AG04449 (cell line): ENCODE data around the gene ATXN1.

ENCODE experiments used
- CTCF ChIA-PET: fragments of 350-600 bp; formaldehyde crosslinking; extraction: SDS; loops from one replicate; lab custom pipeline; 2021; ENCODE audit warnings: antibody characterized with exemption; lab: Yijun Ruan, JAX
- POLR2A ChIA-PET: fragments of 400-600, 350-600 bp; formaldehyde crosslinking; extraction: SDS; loops from one replicate; lab custom pipeline; 2020; ENCODE audit warnings: antibody characterized with exemption, inconsistent platforms; lab: Yijun Ruan, JAX
- DNase-seq: peaks from one replicate; pipeline ENCODE4 v3.0.0-alpha.2; 2010; ENCODE audit warnings: low read depth, low spot score
- H3K4me3 ChIP-seq: 2 replicates; pipeline ENCODE4 v1.5.1; 2011; ENCODE audit warnings: low read depth, mild to moderate bottlenecking, control low read depth, low read length
- TF ChIP-seq, protein P1 (sequence below): IDR thresholded peaks from one replicate; pipeline ENCODE4 v1.5.1; 2011; ENCODE audit warnings: mild to moderate bottlenecking, moderate library complexity, low read length, control low read depth, inconsistent platforms; ENCODE audit not compliant: insufficient read depth; ENCODE audit errors: missing control alignments

ATXN1 gene

DNA sequence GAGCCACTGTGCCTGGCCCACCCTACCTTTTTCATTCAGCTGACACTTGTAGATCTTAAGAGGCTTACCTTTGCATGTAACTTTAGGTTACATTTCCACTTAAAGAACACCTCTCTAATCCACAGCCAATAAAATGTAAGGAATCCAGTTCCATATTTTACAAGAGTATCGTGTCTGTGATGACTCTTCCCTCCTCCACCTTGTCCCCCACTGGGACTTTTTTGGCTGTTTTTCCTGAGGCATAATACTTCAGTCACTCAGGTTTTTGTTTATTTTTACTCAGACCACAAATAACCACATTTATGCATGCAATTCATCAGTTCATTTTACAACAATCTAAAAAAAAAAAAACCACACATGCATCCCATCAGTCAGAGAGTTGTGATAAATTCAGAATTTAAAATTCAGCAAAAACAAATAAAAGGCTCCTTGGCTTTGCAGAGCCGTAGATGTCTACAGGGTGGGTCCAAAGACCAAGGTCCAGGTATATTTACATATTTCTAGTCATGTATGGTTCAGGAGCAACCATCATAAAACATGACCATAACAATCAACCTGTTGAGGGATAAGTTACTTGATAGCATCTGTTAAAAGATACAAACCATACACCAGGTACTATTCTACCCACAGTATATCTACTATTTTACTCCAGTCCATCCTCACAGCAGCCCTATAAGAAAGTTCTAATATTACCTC, 9.9 kb downstream of the ATXN1 start:
- DNase-seq: no peak
- TF ChIP-seq, protein P1, sequence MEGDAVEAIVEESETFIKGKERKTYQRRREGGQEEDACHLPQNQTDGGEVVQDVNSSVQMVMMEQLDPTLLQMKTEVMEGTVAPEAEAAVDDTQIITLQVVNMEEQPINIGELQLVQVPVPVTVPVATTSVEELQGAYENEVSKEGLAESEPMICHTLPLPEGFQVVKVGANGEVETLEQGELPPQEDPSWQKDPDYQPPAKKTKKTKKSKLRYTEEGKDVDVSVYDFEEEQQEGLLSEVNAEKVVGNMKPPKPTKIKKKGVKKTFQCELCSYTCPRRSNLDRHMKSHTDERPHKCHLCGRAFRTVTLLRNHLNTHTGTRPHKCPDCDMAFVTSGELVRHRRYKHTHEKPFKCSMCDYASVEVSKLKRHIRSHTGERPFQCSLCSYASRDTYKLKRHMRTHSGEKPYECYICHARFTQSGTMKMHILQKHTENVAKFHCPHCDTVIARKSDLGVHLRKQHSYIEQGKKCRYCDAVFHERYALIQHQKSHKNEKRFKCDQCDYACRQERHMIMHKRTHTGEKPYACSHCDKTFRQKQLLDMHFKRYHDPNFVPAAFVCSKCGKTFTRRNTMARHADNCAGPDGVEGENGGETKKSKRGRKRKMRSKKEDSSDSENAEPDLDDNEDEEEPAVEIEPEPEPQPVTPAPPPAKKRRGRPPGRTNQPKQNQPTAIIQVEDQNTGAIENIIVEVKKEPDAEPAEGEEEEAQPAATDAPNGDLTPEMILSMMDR: no peak
- ChIA-PET CTCF (interaction anchor here (1.1 to 3.4 kb wide), 3 partner anchors 13 to 465 kb away, joined by 3 to 17 read pairs (median 4); no protein-coding TSS in a partner anchor), POLR2A (interaction anchor here (1.4 kb wide), 1 partner anchor 10 kb away, joined by 4 read pairs; the partner anchor contains the start of gene ATXN1)
- H3K4me3 ChIP-seq: no peak overlapping the region

GRCh38 chr6:16750566-16750965, 10.7 kb downstream of the ATXN1 start:
- POLR2A ChIA-PET: interaction anchor here (3.1 kb wide), 1 partner anchor 11 kb away, joined by 7 read pairs; no protein-coding TSS in a partner anchor
- TF ChIP-seq, protein P1: no peak
- no peak overlapping the region for H3K4me3 ChIP-seq
- CTCF ChIA-PET: interaction anchor here (1.0 to 1.6 kb wide), 4 partner anchors 8 to 52 kb away, joined by 3 to 6 read pairs (median 5); no protein-coding TSS in a partner anchor
- DNase-seq: no peak

GRCh38 chr6:16749516-16750485, 11.5 kb downstream of the ATXN1 start:
- H3K4me3 ChIP-seq: no peak overlapping the region
- no peak for DNase-seq
- ChIA-PET CTCF (interaction anchor here (0.7 to 5.0 kb wide), 6 partner anchors 9 to 411 kb away, joined by 3 to 35 read pairs (median 5); partner anchors contain the start of gene ATXN1), POLR2A (interaction anchor here (3.1 kb wide), 1 partner anchor 10 kb away, joined by 7 read pairs; no protein-coding TSS in a partner anchor)
- TF ChIP-seq, protein P1: no peak

GRCh38 chr6:16748025-16748319, 13.3 kb downstream of the ATXN1 start:
- H3K4me3 ChIP-seq: no peak overlapping the region
- CTCF ChIA-PET: interaction anchor here (1.0 to 5.0 kb wide), 8 partner anchors 9 to 415 kb away, joined by 3 to 35 read pairs (median 3); partner anchors contain the start of gene ATXN1
- no peak for DNase-seq
- POLR2A ChIA-PET: interaction anchor here (0.6 to 3.1 kb wide), 3 partner anchors 9 to 65 kb away, joined by 3 to 7 read pairs (median 3); no protein-coding TSS in a partner anchor
- TF ChIP-seq, protein P1: no peak

DNA sequence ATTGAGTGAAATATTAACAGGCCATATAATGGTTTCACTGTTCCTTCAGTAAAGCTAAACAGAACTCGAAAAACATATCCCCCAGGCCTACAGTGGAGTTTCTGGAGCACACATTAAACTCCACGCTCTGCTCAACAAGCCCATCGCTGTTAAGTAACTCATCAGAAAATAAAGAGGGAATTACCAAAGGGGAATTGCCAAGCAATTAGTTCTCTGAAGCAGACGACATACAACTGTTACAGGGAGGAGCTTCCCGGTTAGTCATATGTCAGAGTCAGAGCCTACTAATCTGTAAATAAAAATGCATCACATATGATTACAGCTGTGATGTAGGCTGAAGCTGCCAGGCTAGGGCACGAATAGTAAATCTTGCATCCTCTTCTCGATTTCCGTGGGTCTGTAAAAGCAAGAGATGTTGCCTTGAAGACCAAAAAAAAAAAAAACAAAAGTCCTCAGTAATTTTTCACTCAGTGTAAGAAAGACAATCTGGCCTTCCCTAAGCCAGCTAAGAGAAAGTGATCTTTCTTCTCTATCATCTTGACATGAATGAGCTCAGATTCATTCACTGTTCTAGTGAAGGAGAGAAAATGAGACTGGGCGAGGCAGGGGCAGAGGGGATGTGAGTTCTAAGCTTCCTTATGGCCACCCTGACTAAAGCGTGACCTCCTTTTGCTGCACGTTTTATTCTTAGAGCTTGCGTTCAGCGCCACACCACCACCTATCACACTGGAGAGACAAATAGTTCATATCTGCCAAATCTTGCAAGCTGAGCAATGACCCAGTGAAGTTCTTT, 13.8 kb downstream of the ATXN1 start:
- no peak for DNase-seq
- H3K4me3 ChIP-seq: no peak overlapping the region
- POLR2A ChIA-PET: interaction anchor here (0.6 to 3.1 kb wide), 5 partner anchors 8 to 65 kb away, joined by 3 to 7 read pairs (median 3); partner anchors contain the start of gene ATXN1
- CTCF ChIA-PET: interaction anchor here (0.7 to 5.0 kb wide), 12 partner anchors 8 to 461 kb away, joined by 3 to 35 read pairs (median 3); partner anchors contain the start of gene ATXN1
- TF ChIP-seq, protein P1: no peak
